ENCODE measurements around the gene NDUFB4. TPM values are rescaled to one million over a fixed set of nuclear protein-coding genes. Genes with fewer than 3 reads are reported as not detected.

The NDUFB4 gene
- total RNA-seq (2014; rRNA removed): 239 and 283 TPM in 2 replicates
- Bru-seq, nascent RNA: percentile 98 among the genes with signal in this experiment
- BruChase-seq, experiment 1, labeled RNA remaining after a 6-hour chase: percentile 97 among the genes with signal in this experiment
- BruChase-seq, experiment 2, labeled RNA remaining after a 2-hour chase: percentile 97 among the genes with signal in this experiment
- long read RNA-seq, transcript NDUFB4-206 (2 exons, 425 nt): minor isoform, 17 of 154 reads
- long read RNA-seq, transcript NDUFB4-201 (3 exons, 671 nt): major isoform, 115 of 154 reads
- long read RNA-seq, partial matches to known transcripts: 0 of 154 reads
- long read RNA-seq, other reads (novel, unspliced or antisense): 18 of 154 reads

DNA sequence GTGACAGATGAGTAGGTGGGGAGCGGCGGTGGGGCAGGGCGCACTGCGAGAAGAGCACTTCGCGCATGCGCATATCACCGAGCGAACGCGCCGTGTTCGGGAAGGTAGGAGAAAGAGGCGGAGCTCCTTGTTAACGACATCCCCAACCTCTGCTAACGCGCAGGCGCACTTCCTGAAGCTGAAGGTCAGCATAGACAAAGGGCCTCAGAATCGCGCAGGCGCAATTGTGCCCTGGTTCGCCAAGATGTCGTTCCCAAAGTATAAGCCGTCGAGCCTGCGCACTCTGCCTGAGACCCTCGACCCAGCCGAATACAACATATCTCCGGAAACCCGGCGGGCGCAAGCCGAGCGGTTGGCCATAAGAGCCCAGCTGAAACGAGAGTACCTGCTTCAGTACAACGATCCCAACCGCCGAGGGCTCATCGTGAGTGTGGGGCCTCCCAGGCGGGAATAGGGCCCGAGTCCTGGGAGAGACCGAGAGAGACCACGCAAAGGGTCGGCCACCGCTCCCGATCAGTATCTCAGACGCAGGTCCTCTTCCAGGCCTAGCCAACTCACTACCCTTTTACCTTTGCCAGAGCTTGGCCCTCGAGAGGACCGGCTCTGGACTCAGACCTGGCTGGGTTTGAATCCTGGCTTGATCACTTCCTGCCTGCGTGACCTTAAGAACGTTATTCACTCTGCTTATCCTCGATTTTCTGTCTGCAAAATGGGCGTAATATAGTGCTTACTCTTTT, at the start of gene NDUFB4:
Gene NDUFB4, plus strand, starts transcription at position 221 of the 737 bp plus-strand sequence. Its CDS starts 24 bp downstream, at position 245.
- Histone ChIP-seq H3K4me2 (ENCODE audit: low read length) (peak within 1 kb of the TSS; percentile 85), H3K9ac (ENCODE audit: low read length) (peak within 1 kb of the TSS; percentile 98), H3K4me3 (ENCODE audit: low read length) (peak within 1 kb of the TSS; percentile 93), H3K9me2 (replicated peaks; ENCODE audit: low read length) (no peaks in the 10 kb centered on the region), H3K27ac (ENCODE audit: low read length) (peak within 1 kb of the TSS; percentile 68), H3K9me3 (ENCODE audit: low read length) (no peaks in the 10 kb centered on the region), H3K4me1 (ENCODE audit: insufficient read depth, low read length) (peaks cover 19% of the 10 kb centered on the region), H3K27me3 (ENCODE audit: low read length) (no peaks in the 10 kb centered on the region), H2AFZ (ENCODE audit: low read length) (peak within 1 kb of the TSS; percentile 92), H3K36me3 (ENCODE audit: low read depth, low read length) (peaks cover 28% of the 10 kb centered on the region), H3K79me2 (ENCODE audit: low read length) (peaks cover 40% of the 10 kb centered on the region), H4K20me1 (ENCODE audit: low read length) (0 out of 2 replicates have a peak, but pooled peaks cover 4% of the 10 kb centered on the region), H3F3A (ENCODE audit: low read length, unreplicated experiment) (no peaks in the 10 kb centered on the region)
- CTCF ChIA-PET: interaction anchor here (0.8 to 1.5 kb wide), 4 partner anchors 29 to 199 kb away, joined by 4 to 14 read pairs (median 6); no protein-coding TSS in a partner anchor
- intact Hi-C loops (cut with micrococcal nuclease): loop anchor here (1.0 to 2.0 kb wide), 3 partner anchors 35 to 179 kb away; partner anchors contain the start of genes GTF2E1 and RABL3
- TF ChIP-seq, protein P1, sequence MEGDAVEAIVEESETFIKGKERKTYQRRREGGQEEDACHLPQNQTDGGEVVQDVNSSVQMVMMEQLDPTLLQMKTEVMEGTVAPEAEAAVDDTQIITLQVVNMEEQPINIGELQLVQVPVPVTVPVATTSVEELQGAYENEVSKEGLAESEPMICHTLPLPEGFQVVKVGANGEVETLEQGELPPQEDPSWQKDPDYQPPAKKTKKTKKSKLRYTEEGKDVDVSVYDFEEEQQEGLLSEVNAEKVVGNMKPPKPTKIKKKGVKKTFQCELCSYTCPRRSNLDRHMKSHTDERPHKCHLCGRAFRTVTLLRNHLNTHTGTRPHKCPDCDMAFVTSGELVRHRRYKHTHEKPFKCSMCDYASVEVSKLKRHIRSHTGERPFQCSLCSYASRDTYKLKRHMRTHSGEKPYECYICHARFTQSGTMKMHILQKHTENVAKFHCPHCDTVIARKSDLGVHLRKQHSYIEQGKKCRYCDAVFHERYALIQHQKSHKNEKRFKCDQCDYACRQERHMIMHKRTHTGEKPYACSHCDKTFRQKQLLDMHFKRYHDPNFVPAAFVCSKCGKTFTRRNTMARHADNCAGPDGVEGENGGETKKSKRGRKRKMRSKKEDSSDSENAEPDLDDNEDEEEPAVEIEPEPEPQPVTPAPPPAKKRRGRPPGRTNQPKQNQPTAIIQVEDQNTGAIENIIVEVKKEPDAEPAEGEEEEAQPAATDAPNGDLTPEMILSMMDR (conservative IDR thresholded peaks at IDR 0.05; ENCODE audit: low read depth, low read length): no peak
- TF ChIP-seq EZH2 (IDR thresholded peaks at IDR 0.05; ENCODE audit: low read length, unreplicated experiment): no peak
- TF ChIP-seq EZH2phosphoT487 (IDR thresholded peaks at IDR 0.05; ENCODE audit: borderline replicate concordance, low read length): no peak
- BruUV-seq (replicated peaks): TSS peak; percentile 75
- ATAC-seq: peak; percentile 98
- DNase-seq: peak; percentile 100
- POLR2A ChIA-PET (ENCODE audit: unreplicated experiment): interaction anchor here (0.6 to 1.0 kb wide), 9 partner anchors 15 to 867 kb away, joined by 3 to 6 read pairs (median 3); no protein-coding TSS in a partner anchor

DNA sequence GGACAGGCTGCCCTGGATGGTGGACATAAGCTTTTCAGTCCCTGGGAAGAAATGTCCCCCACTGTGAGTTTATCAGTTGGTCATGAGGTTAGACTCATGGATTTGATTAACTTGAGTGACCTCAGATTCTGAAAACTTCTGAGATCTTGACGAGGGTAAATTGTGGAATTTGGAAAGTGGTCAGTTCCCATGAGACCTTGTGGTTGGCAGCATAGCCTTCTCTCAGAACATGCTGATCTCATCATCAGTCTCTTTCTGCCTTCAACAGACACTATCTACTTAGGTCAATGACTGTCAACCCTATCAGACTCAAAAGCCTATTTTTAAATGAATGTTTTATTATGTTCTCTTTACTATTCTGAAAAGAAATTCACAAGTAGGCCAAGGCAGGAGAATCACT, 45.6 kb upstream of the NDUFB4 start:
- ATAC-seq (no peak), DNase-seq (no peak)
- Histone ChIP-seq H3K79me2 (ENCODE audit: low read length) (no peaks in the 10 kb centered on the region), H3K9me3 (ENCODE audit: low read length) (no peaks in the 10 kb centered on the region), H3K4me3 (ENCODE audit: low read length) (no peak overlapping the region), H2AFZ (ENCODE audit: low read length) (no peak overlapping the region), H3K4me2 (ENCODE audit: low read length) (no peak overlapping the region), H3K9me2 (replicated peaks; ENCODE audit: low read length) (no peaks in the 10 kb centered on the region), H3F3A (ENCODE audit: low read length, unreplicated experiment) (no peaks in the 10 kb centered on the region), H3K36me3 (ENCODE audit: low read depth, low read length) (no peaks in the 10 kb centered on the region), H4K20me1 (ENCODE audit: low read length) (no peaks in the 10 kb centered on the region), H3K27me3 (ENCODE audit: low read length) (no peaks in the 10 kb centered on the region), H3K9ac (ENCODE audit: low read length) (no peak overlapping the region), H3K4me1 (ENCODE audit: insufficient read depth, low read length) (no peaks in the 10 kb centered on the region), H3K27ac (ENCODE audit: low read length) (no peak overlapping the region)
- BruUV-seq (replicated peaks): no TSS peak
- TF ChIP-seq EZH2 (IDR thresholded peaks at IDR 0.05; ENCODE audit: low read length, unreplicated experiment) (no peak), EZH2phosphoT487 (IDR thresholded peaks at IDR 0.05; ENCODE audit: borderline replicate concordance, low read length) (no peak)
- intact Hi-C loops (cut with micrococcal nuclease): no loop called here
- ChIA-PET POLR2A (ENCODE audit: unreplicated experiment) (interaction anchor here (0.6 kb wide), 1 partner anchor 1244 kb away, joined by 3 read pairs; no protein-coding TSS in a partner anchor), CTCF (no interaction called here)
